T-helper 22 cell (primary cell): Measurements from ENCODE around the gene CRB2.
"Not testable (repeated sequence)": the region's sequence is repeated elsewhere in the genome, so short reads cannot be mapped to it uniquely, and the experiment has no call there.

Experiments
- DNase-seq: peaks from one replicate; pipeline ENCODE4 v3.0.0-alpha.2; 2020; ENCODE audit warnings: low read depth

The CRB2 gene

DNA sequence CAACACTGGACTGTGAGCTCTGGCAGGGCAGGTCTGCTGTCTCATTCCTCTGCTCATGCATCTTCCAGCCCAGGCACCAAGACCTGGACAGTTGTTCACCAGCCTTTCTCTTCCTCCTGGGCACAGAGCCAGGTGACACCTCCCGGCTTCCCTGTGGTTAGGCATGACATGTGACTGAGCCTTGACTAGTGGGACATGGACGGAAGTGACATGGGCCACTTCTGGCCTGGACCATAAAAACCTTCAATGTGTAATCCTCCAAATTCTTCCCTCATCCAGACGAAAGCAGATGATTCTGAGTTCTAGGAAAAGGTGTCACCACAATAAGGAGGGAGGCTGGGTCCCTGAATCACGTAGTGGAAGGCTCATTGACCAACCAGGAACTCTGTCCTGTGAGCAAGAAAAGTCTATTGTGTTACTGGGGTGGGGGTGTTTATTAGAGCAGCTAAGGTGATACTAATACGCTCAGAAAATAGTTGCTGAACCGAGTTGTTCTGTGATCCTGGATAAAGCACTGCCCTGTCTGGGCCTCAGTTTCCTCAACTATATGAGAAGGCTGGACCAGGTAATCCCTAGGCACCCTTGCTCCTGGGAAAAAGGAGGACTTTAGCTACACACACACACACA, 26.6 kb upstream of the CRB2 start:
- DNase-seq = no peak

DNA sequence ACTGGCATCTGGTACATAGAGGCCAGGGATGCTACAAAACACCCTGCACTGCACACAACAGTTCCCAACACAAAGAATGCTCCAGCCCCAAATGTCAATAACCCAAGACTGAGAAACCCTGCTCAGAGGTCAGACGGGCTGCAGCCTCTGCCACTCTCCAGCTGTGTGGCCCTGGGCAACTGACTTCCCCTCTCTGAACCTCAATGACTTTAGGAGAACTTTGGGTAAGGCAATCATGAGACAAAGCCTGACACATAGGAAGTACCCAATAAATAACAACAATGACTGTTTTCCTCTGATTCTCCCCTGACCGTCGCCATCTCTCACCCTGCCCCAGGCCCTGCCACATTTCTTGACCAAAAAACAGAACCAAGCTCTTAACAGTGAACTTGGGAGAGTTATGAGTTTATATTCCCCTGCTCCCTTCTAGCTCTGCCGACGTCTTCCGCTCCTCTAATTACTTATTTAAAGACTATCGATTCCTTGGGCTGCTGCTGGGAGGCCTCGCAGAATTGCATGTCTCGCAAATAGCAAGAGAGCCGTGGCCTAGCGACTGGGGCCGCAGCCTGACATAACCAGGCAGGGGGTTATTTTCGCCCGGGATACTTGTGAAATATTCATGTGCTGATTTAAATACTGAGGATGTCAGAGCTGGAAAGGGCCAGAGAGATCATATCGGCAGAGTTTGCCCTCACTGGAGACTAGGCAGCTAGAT, 24.5 kb upstream of the CRB2 start:
- DNase-seq = no peak

GRCh38 chr9:123333058-123333669, 22.8 kb upstream of the CRB2 start:
- DNase-seq = not testable (repeated sequence)

- no peak for DNase-seq
Observed at GRCh38 chr9:123334639-123335038, 21.4 kb upstream of the CRB2 start.

DNA sequence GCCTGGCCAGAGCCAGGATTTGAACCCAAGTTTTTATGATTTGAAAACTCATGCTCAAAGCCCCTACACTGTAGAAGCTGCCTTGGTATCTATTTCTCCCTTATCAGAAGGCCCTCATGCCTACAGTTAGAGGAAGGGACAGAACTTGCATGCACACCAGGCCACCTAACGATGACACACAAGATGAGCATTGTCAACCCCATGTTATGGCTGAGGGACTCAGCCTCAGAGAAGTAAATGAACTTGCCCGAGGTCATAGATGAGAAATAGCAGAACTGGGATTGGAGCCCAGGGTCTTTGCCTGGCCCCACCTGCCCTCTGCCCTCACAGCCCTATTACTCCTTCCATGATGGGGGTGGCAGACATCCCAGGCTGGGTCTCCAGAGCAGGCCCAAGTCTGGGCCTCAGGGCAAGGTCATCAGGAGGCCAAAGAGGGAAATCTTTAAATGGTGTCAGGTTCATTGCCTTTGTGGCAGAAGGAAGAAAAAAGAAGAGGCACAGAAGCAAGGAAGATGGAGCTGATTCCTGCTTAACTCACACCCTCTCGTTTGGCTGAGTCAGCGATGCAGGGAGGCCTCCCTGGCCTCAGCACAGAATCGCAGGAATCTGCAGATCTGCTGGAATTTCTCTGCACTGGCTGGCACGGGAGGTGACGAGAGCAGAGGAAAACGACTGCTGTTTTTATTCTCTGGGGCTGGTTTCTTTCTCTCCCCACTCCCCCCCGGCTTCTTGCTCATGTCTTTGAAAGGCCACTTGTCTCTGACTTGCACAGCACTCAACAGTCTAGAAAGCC, 20.6 kb upstream of the CRB2 start:
- DNase-seq = no peak

GRCh38 chr9:123335986-123336329, 20.0 kb upstream of the CRB2 start:
- no peak for DNase-seq

- no peak for DNase-seq
Observed at GRCh38 chr9:123336449-123336848, 19.5 kb upstream of the CRB2 start.

DNA sequence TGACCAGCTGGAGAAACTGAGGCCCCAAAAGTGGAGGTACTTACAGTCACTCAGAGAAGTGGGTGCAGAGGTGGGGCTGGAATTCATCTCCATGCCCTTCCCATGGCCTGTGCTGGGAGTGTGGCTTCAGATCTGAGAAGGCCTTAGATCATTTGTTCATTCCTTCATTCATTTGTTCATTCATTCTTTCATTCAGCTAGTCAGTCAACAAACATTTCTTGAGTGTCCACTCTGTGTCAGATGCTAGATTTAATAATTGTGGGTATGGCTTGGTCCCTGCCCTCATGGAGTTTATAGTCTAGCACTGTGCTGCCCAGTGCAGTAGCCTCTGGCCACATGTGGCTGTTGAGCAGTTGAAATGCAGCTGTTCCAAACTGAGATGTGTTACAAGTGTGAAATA, 19.0 kb upstream of the CRB2 start:
- DNase-seq = no peak

DNA sequence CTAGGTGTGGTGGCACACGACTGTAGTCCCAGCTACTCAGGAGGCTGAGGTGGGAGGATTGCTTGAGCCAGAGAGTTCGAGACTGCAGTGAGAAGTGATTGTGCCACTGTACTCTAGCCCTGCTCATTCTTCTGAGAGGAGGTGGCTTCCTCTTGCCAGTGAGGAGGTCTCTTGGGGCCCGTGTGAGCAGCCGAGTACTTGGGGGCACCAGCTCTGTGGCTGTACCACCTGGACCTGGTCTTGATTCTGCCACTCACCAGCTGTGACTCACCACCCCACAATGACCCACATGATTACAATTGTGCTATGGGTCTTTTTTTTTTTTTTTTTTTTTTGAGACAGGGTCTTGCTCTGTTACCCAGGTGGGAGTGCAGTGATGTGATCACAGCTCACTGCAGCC, 18.0 kb upstream of the CRB2 start:
- no peak for DNase-seq

DNA sequence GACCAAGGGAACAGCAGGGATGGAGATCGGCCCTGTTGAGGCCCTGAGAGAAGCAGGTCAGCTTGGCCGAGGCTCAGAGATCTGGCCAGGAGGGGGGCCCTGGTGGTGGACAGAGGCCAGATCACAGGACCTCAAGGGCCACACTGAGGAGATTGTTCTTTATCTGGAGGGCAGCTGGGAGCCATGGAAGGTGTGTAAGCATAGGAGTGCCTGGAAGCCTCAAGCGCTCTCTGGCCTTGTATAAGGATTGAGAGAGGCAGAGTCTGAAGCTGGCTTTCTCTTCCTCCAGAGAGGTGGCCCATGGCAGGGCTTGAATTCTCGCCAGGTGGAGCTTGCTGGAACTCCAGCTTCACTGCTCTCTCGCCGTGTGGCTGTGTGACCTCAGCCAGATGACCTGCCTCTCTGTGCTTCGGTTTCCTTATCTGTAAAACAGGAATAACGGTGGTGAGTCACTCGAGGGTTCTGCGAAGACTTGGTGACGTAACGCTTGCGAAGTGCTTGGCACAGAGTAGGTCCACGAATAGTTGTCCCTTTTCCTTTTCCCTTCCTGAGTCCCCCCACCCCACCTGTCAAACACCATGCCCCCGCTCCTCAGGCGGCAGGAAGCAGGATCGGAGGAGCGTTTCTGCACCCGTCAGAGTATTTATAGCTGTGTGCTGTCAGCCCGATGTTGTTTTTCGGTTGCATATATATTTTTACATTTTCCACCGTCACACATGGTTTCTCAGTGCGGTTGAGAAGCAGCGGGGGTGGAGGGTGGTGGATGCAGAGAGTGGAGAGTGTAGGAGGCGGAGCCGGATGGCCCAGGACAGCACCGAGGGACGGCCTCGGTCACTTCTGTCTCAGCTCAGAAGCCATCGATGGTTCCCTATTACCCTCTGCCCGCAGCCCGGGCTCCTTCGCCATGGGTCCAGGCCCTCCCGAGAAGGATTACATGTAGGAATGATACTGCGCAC, 17.0 kb upstream of the CRB2 start:
- no peak for DNase-seq

DNA sequence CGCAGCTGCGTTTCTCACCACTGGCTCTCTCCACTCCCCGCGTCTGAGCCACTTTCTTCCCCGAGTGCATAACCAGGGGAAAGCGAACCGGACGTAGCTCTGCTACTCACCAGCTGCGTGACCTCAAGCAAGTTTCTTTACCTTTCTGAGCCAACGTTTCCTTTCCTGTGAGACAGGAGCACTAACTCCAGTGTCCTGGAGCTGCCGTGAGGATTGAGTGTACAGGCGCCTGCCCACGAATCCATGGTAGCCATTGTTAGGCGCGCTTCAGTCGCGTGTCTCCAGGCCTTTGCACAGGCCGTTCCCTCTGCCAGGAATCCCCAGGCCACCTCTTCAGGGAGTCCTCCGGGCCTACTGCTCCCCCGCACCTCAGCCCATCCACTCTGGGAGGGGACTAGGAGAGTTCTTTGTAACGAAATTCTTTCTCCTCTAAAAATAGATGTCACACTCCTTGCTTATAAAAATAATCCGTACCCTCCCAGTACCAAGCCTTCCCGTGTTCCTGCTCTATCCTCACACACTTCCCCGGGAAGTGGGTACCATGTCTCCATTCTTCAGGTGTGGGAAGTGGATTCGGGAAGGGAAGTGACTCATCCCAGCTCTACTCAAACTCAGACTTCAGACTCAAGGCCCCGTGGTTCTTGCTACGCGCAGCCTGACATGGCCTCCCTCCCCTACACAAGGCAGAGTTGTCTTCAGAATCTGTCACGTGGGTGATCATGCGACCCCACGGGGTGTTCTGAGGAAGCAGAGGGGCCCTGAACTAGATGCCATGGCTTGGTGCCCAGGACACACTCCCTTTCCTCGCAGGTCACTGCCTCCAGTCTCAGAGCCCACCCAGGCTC, 16.1 kb upstream of the CRB2 start:
- no peak for DNase-seq

DNA sequence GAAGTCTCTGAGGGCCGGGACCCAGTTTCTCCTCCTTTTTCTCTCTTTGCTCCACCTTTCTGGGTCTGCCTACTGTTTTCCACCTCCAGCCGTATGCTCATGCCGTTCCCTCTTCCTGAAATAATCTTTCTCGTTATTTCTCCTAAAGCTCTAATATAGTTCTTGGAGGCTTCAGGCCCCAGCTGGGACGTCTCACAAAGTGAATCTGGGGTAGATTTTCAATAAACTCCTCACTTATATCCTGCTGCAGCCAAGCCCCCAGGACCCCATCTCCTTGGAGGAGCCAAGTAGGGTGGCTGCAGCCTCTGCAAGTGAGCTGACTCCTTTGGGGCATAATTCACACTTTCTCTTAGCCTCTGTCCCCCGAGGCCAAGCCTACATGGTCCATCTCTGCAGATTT, 14.2 kb upstream of the CRB2 start:
- no peak for DNase-seq

GRCh38 chr9:123342247-123342646, 13.8 kb upstream of the CRB2 start:
- DNase-seq = no peak

DNA sequence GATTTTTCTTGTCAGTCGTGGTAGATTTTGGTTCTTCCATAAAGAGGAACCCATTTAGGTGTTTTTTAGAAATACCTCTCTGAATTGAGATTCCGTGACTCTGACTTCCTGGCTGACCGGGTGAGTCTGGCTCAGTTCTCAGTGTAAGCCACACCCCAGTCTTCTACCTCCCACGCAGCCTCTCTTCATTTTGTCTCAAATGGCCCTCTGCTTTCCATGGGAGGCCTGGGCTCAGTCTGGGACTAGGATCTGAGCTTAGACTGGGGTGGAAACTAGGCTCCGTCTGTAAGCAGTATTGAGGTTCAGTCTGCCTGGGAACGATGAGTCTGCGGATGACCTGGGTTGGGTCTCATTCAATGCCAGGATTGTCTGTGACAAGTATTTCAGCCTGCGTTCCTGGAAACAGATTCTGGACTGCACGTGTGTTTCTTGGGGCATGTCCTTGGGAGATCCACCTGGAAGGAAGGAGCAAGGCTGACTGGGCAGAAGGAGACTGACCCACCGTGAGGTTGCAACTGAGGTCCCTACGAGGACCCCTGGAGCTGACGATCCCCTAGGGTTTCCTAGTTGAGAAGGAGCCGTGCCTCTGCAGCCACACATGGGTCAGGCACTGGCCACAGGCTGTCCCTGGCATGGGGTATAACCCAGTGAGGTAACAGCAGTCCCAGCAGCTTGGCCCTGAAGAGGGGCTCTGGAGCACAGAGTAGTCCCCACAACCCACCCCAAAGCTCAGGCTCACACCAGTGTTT, 12.4 kb upstream of the CRB2 start:
- no peak for DNase-seq

GRCh38 chr9:123344192-123344949, 11.6 kb upstream of the CRB2 start:
- no peak for DNase-seq

DNA sequence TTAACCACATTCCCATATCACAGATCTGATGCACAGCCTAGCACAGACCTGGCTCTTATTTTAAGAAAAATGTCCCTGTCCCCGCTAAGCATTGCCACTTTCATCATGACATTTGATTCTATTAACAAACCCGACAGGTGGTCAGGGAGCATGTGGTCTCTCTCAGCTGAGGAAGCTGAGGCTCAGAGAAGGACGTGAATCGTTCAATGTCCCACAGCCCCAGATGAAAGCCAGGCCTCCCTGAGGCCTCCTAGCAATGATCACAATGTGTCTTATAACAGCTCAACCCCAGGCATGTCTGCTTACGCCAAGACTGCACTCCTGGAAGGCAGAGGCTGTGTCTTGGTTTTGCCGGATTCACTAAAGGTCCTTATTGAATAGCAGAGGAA, 10.4 kb upstream of the CRB2 start:
- no peak for DNase-seq

GRCh38 chr9:123346026-123346425, 10.0 kb upstream of the CRB2 start:
- no peak for DNase-seq

- DNase-seq = no peak
Observed at GRCh38 chr9:123346826-123347225, 9.2 kb upstream of the CRB2 start.

DNA sequence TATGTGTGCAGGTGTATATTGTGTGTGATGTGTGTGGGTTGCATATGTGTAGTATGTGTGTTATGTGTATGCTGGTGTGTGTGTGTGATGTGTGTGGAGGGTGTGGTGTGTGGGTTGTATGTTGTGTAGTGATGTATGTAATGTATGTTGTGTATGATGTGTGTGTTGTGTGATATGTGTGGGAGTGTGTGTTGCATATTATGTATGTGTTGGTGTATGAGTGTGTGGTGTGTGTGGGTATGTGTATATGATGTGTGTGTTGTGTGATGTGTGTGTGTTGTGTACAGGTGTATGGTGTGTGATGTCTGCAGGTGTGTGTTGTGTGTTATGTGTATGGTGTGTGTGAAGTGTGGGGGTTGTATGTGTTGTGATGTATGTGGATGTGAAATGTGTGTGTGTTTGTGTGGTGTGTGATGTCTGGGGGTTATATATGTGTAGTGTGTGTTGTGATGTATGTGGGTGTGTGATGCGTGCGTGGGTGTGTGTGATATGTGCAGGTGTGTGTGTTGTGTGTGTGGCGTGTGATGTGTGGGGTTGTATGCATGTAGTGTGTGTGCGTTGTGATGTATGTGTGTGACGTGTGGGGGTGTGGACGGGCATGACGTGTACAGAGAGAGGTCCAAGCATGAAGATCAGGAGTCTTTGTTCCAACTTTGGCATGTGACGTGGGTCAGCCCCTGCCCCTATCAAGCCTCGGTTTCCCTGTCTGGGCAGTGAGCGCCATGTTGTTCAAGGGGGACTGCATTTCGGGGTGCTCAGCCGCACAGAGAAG, 8.5 kb upstream of the CRB2 start:
- DNase-seq = no peak
